Cardiac fibroblast (primary cell): ENCODE data around the gene SACM1L.

Source experiments
- DNase-seq, 2 donors: peaks; one replicate each; pipeline versions ENCODE4 v3.0.0 to v3.0.0-alpha.2; 2010; ENCODE audit warnings: low read depth in 2 of 2
- H3K4me3 ChIP-seq, 2 donors: replicated peaks in 1 of 2; 1 replicate in 1 of 2; 2 replicates in 1 of 2; pipeline ENCODE4 v1.5.1; 2011; ENCODE audit warnings: low read depth in 2 of 2, low read length in 2 of 2, mild to moderate bottlenecking in 2 of 2, moderate library complexity in 1 of 2
- CTCF ChIP-seq: IDR thresholded peaks from one replicate; pipeline ENCODE4 v1.5.1; 2011; ENCODE audit warnings: low read depth, mild to moderate bottlenecking, low read length, inconsistent platforms

The SACM1L gene

DNA sequence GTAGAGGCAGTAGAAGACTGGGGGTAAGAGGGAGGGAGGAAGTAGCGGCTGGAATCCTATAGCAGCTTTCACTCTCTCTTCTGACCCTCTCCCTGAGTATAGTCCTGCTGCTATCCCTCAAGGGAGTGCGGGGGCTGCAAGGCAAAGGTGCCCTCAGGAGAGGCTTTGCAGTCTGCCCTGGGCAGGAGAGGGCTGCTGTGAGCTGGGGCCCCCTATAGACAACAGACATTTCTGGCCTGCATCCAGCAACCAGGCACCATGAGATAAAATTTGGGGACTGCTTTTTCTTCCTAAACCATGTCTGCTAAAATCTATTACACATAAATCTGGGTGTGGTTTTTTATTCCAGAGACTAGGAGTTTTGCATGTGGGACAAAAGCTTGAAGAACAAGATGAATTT is 48.0 kb downstream of the SACM1L start:
- TF ChIP-seq CTCF, result no peak
- no peak overlapping the region for H3K4me3 ChIP-seq
- DNase-seq, result no peak

DNA sequence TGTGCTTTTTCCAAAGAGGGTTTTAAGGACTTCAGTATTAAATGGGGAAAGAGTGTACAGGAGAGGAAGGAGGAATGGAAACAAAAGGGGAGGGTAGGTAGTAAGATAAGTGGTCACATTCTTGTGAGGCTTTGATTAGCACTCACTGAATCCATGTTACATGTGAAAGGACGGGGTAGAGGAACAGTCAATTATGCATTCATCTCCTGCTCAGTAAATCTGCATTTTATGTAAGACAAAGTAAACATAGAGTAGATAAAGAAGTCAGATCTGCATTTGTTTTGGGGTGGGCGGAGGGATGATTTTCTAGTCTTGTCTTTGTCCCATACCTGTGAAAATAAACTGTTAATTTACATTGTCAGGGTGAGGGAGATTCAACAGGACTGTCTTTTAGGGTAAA is 50.8 kb downstream of the SACM1L start:
- no peak for DNase-seq
- no peak overlapping the region for H3K4me3 ChIP-seq
- no peak for TF ChIP-seq CTCF

DNA sequence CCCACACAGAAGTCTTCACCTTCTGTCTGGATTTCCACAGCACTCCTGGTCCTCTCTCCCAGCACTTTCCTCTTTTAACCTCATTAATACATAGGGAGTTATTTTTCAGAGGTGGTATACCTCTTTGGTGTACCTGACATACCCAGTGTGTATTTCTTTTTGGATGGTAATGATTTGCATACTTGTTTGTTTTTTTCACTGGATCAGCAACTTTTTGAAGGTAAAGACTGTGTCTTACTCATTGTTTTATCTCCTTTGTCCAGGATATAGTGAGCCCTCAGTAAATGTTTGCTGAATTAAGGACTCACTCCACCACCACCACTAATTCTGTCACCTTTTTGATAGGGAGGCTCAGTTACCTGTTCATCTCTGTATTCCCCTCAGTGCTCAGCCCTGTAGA is 52.1 kb downstream of the SACM1L start:
- TF ChIP-seq CTCF, result no peak

GRCh38 chr3:45741742-45742460 is 52.7 kb downstream of the SACM1L start:
- no peak for DNase-seq
- no peak for TF ChIP-seq CTCF

More for the DNA sequence above, 52.1 kb downstream of the SACM1L start:
- no peak overlapping the region for H3K4me3 ChIP-seq
- DNase-seq, result no peak

DNA sequence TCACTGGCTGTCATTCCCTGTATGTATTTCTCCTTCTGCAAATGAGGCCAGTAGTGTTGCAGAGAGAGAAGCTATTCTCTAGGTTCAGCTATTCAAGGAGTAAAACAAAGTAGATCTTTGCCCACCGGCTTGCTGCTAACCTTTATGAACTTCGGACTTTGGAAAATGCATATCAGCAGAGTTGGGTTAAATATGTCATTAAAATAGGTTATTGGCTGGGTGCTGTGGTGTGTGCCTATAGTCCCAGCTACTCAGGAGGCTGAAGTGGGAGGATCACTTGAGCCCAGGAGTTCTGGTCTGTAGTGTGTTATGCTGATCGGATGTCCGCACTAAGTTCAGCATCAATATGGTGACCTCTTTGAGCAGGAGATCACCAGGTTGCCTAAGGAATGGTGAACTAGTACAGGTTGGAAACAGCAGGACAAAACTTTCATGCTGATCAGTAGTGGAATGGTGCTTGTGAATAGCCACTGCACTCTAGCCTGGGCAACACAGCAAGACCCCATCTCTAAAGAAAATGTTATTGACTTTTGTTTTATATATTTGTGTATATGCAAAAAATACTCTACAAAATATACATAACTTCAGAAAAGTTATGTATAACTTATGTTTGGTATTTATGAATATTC is 53.4 kb downstream of the SACM1L start:
- DNase-seq, result no peak

More at GRCh38 chr3:45741742-45742460, 52.7 kb downstream of the SACM1L start:
- no peak overlapping the region for H3K4me3 ChIP-seq

GRCh38 chr3:45746165-45746776 is 57.1 kb downstream of the SACM1L start:
- H3K4me3 ChIP-seq, result no peak overlapping the region
- DNase-seq, result no peak
- no peak for TF ChIP-seq CTCF

More for the DNA sequence above, 53.4 kb downstream of the SACM1L start:
- no peak overlapping the region for H3K4me3 ChIP-seq
- TF ChIP-seq CTCF, result no peak
